HEK293 (cell line): ENCODE measurements around the gene C1QBP.

Experiments
- YY1 ChIP-seq: fragments of 450-650 bp; formaldehyde crosslinking; IDR thresholded peaks from 2 replicates; pipeline ENCODE4 v1.5.1; 2018; ENCODE audit warnings: missing biosample characterization, missing genetic modification characterization
- YY2 ChIP-seq: fragments of 450-650 bp; formaldehyde crosslinking; IDR thresholded peaks from 2 replicates; pipeline ENCODE4 v1.5.1; 2016; ENCODE audit warnings: missing biosample characterization, missing genetic modification characterization
- ZBTB48 ChIP-seq: fragments of 450-650 bp; formaldehyde crosslinking; IDR thresholded peaks from 2 replicates; pipeline ENCODE4 v1.5.1; 2016; ENCODE audit warnings: missing biosample characterization, missing genetic modification characterization
- ZBTB7A ChIP-seq: fragments of 450-650 bp; formaldehyde crosslinking; IDR thresholded peaks from 2 replicates; pipeline ENCODE4 v1.5.1; 2016; ENCODE audit warnings: low read depth, missing biosample characterization, missing genetic modification characterization
- ZNF2 ChIP-seq: fragments of 450-650 bp; formaldehyde crosslinking; IDR thresholded peaks from 2 replicates; pipeline ENCODE4 v1.5.1; 2016; ENCODE audit warnings: missing biosample characterization, missing genetic modification characterization
- ZNF214 ChIP-seq: fragments of 450-650 bp; formaldehyde crosslinking; IDR thresholded peaks from 2 replicates; pipeline ENCODE4 v1.5.1; 2017; ENCODE audit warnings: missing biosample characterization, mild to moderate bottlenecking, missing genetic modification characterization, borderline replicate concordance
- ZNF416 ChIP-seq: fragments of 450-650 bp; formaldehyde crosslinking; IDR thresholded peaks from 2 replicates; pipeline ENCODE4 v1.5.1; 2016; ENCODE audit warnings: missing biosample characterization, missing genetic modification characterization
- ZNF501 ChIP-seq: fragments of 450-650 bp; formaldehyde crosslinking; IDR thresholded peaks from 2 replicates; pipeline ENCODE4 v1.5.1; 2016; ENCODE audit warnings: missing biosample characterization, missing genetic modification characterization
- ZNF561 ChIP-seq: fragments of 450-650 bp; IDR thresholded peaks from 2 replicates; pipeline ENCODE4 v1.5.1; 2018; ENCODE audit warnings: missing biosample characterization, missing genetic modification characterization, borderline replicate concordance
- ZNF600 ChIP-seq: fragments of 450-650 bp; formaldehyde crosslinking; IDR thresholded peaks from 2 replicates; pipeline ENCODE4 v1.5.1; 2016; ENCODE audit warnings: missing biosample characterization, missing genetic modification characterization
- ZNF670 ChIP-seq: fragments of 450-650 bp; formaldehyde crosslinking; IDR thresholded peaks from 2 replicates; pipeline ENCODE4 v1.5.1; 2016; ENCODE audit warnings: missing biosample characterization, missing genetic modification characterization, low read depth
- ZNF792 ChIP-seq: fragments of 450-650 bp; formaldehyde crosslinking; IDR thresholded peaks from 2 replicates; pipeline ENCODE4 v1.5.1; 2016; ENCODE audit warnings: missing biosample characterization, missing genetic modification characterization
- TF ChIP-seq, protein P1 (sequence below): IDR thresholded peaks from 2 replicates; pipeline ENCODE4 v1.6.1; 2011; ENCODE audit warnings: mild to moderate bottlenecking, low read depth, low read length, borderline replicate concordance
- TF ChIP-seq, protein P2 (sequence below): fragments of 450-650 bp; formaldehyde crosslinking; conservative IDR thresholded peaks from 2 replicates; pipeline ENCODE4 v1.5.1; 2016; ENCODE audit warnings: low read depth, missing biosample characterization, missing genetic modification characterization
- TF ChIP-seq, protein P3 (sequence below): fragments of 450-650 bp; formaldehyde crosslinking; conservative IDR thresholded peaks from 2 replicates; pipeline ENCODE4 v1.5.1; 2016; ENCODE audit warnings: low read depth, missing biosample characterization, missing genetic modification characterization
- TF ChIP-seq, protein P4 (sequence below): fragments of 450-650 bp; formaldehyde crosslinking; IDR thresholded peaks from 2 replicates; pipeline ENCODE4 v1.5.1; 2016; ENCODE audit warnings: missing biosample characterization, missing genetic modification characterization

C1QBP gene

DNA sequence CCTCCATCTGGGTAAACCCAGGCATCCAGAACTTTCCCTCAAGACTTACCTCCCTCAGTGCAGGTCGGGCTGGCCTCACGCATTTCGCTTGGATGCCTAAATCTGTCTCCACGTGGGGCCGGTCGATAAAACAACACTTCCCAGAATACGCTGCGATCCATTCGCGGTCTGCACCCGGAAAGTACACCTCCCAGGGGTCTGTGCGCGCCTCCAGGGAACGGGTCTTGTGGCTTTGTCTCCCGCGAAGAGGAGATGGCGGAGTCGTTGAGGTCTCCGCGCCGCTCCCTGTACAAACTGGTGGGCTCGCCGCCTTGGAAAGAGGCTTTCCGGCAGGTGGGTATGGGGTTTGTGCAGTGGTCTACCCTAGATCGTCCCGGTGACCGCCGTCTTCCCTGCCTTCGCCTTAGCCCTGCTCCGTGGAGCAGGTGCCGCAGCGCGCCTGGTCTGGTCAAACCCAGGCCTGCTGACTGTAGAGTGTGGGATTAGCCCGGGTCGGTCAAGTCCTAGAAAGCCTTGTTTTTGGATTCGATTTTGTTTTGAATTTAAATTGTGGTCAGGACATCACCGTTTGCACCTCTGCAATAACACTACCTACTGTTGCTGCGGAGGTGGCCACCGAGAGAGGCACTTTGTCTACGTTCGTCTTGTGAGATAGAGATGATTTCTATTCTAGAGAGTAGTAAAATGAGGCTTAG lies 18.8 kb downstream of the C1QBP start, which contains the start of gene RPAIN (continued):
- TF ChIP-seq ZNF670 (tag by site-specific recombination) (no peak), ZNF2 (tag by site-specific recombination) (peak; percentile 48; the same call in 1 of the 2 replicates), ZNF416 (no peak), YY2 (tag by site-specific recombination) (peak; percentile 80), ZBTB48 (tag by site-specific recombination) (peak; percentile 95), YY1 (tag by site-specific recombination) (peak; percentile 65; the same call in 1 of the 2 replicates), ZNF561 (peak; percentile 67; the same call in 1 of the 2 replicates), ZNF501 (tag by site-specific recombination) (peak; percentile 84), ZNF600 (tag by site-specific recombination) (peak; percentile 58; the same call in 1 of the 2 replicates), ZNF214 (tag by site-specific recombination) (no peak), ZNF792 (no peak), ZBTB7A (tag by site-specific recombination) (no peak; the same call in 1 of the 2 replicates)
- TF ChIP-seq, protein P1, sequence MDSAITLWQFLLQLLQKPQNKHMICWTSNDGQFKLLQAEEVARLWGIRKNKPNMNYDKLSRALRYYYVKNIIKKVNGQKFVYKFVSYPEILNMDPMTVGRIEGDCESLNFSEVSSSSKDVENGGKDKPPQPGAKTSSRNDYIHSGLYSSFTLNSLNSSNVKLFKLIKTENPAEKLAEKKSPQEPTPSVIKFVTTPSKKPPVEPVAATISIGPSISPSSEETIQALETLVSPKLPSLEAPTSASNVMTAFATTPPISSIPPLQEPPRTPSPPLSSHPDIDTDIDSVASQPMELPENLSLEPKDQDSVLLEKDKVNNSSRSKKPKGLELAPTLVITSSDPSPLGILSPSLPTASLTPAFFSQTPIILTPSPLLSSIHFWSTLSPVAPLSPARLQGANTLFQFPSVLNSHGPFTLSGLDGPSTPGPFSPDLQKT: peak; percentile 70; the same call in 1 of the 2 replicates
- TF ChIP-seq, protein P2, sequence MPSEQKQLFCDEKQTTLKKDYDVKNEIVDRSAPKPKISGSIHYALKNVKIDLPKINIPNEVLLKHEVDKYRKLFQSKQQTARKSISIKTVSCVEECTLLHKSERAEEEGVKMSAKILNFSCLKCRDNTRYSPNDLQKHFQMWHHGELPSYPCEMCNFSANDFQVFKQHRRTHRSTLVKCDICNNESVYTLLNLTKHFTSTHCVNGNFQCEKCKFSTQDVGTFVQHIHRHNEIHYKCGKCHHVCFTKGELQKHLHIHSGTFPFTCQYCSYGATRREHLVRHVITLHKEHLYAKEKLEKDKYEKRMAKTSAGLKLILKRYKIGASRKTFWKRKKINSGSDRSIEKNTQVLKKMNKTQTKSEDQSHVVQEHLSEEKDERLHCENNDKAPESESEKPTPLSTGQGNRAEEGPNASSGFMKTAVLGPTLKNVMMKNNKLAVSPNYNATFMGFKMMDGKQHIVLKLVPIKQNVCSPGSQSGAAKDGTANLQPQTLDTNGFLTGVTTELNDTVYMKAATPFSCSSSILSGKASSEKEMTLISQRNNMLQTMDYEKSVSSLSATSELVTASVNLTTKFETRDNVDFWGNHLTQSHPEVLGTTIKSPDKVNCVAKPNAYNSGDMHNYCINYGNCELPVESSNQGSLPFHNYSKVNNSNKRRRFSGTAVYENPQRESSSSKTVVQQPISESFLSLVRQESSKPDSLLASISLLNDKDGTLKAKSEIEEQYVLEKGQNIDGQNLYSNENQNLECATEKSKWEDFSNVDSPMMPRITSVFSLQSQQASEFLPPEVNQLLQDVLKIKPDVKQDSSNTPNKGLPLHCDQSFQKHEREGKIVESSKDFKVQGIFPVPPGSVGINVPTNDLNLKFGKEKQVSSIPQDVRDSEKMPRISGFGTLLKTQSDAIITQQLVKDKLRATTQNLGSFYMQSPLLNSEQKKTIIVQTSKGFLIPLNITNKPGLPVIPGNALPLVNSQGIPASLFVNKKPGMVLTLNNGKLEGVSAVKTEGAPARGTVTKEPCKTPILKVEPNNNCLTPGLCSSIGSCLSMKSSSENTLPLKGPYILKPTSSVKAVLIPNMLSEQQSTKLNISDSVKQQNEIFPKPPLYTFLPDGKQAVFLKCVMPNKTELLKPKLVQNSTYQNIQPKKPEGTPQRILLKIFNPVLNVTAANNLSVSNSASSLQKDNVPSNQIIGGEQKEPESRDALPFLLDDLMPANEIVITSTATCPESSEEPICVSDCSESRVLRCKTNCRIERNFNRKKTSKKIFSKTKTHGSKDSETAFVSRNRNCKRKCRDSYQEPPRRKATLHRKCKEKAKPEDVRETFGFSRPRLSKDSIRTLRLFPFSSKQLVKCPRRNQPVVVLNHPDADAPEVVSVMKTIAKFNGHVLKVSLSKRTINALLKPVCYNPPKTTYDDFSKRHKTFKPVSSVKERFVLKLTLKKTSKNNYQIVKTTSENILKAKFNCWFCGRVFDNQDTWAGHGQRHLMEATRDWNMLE (tag by site-specific recombination): 0 out of 2 replicates have a peak, but pooled peaks have one; percentile 7
- TF ChIP-seq, protein P3, sequence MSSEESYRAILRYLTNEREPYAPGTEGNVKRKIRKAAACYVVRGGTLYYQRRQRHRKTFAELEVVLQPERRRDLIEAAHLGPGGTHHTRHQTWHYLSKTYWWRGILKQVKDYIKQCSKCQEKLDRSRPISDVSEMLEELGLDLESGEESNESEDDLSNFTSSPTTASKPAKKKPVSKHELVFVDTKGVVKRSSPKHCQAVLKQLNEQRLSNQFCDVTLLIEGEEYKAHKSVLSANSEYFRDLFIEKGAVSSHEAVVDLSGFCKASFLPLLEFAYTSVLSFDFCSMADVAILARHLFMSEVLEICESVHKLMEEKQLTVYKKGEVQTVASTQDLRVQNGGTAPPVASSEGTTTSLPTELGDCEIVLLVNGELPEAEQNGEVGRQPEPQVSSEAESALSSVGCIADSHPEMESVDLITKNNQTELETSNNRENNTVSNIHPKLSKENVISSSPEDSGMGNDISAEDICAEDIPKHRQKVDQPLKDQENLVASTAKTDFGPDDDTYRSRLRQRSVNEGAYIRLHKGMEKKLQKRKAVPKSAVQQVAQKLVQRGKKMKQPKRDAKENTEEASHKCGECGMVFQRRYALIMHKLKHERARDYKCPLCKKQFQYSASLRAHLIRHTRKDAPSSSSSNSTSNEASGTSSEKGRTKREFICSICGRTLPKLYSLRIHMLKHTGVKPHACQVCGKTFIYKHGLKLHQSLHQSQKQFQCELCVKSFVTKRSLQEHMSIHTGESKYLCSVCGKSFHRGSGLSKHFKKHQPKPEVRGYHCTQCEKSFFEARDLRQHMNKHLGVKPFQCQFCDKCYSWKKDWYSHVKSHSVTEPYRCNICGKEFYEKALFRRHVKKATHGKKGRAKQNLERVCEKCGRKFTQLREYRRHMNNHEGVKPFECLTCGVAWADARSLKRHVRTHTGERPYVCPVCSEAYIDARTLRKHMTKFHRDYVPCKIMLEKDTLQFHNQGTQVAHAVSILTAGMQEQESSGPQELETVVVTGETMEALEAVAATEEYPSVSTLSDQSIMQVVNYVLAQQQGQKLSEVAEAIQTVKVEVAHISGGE (tag by site-specific recombination): 0 out of 2 replicates have a peak, but pooled peaks have one; percentile 19
- TF ChIP-seq, protein P4, sequence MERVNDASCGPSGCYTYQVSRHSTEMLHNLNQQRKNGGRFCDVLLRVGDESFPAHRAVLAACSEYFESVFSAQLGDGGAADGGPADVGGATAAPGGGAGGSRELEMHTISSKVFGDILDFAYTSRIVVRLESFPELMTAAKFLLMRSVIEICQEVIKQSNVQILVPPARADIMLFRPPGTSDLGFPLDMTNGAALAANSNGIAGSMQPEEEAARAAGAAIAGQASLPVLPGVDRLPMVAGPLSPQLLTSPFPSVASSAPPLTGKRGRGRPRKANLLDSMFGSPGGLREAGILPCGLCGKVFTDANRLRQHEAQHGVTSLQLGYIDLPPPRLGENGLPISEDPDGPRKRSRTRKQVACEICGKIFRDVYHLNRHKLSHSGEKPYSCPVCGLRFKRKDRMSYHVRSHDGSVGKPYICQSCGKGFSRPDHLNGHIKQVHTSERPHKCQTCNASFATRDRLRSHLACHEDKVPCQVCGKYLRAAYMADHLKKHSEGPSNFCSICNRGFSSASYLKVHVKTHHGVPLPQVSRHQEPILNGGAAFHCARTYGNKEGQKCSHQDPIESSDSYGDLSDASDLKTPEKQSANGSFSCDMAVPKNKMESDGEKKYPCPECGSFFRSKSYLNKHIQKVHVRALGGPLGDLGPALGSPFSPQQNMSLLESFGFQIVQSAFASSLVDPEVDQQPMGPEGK (tag by site-specific recombination): no peak
